NT2/D1 (cell line): ENCODE data around the gene GPS1.
"Not testable (repeated sequence)": the region's sequence is repeated elsewhere in the genome, so short reads cannot be mapped to it uniquely, and the experiment has no call there.

Experiments
- DNase-seq: peaks from one replicate; pipeline ENCODE4 v3.0.0-alpha.2; 2011; ENCODE audit warnings: low read depth, low spot score
- H3K27me3 ChIP-seq: 2 replicates; pipeline ENCODE4 v1.6.0; 2011; ENCODE audit warnings: mild to moderate bottlenecking; ENCODE audit not compliant: insufficient read length, insufficient read depth
- H3K36me3 ChIP-seq: 2 replicates; pipeline ENCODE4 v1.6.1; 2011; ENCODE audit warnings: mild to moderate bottlenecking, low read length, mixed read lengths; ENCODE audit not compliant: insufficient read depth, insufficient read length
- H3K4me1 ChIP-seq: 2 replicates; pipeline ENCODE4 v1.5.1; 2011; ENCODE audit not compliant: insufficient read depth, insufficient read length
- H3K4me3 ChIP-seq: 2 replicates; pipeline ENCODE4 v1.5.1; 2011; ENCODE audit warnings: low read depth; ENCODE audit not compliant: insufficient read length
- H3K9ac ChIP-seq: 2 replicates; pipeline ENCODE4 v1.6.0; 2011; ENCODE audit warnings: low read depth; ENCODE audit not compliant: insufficient read length
- H3K9me3 ChIP-seq: 2 replicates; pipeline ENCODE4 v1.5.1; 2011; ENCODE audit warnings: mild to moderate bottlenecking, low read length; ENCODE audit not compliant: insufficient read depth
- SUZ12 ChIP-seq: IDR thresholded peaks from 2 replicates; pipeline ENCODE4 v1.6.1; 2011; ENCODE audit not compliant: insufficient read length, insufficient read depth; ENCODE audit errors: extremely low read depth
- YY1 ChIP-seq: IDR thresholded peaks from 2 replicates; pipeline ENCODE4 v1.6.1; 2011; ENCODE audit not compliant: insufficient read length, insufficient read depth
- ZNF274 ChIP-seq: IDR thresholded peaks from 2 replicates; pipeline ENCODE4 v1.6.1; 2011; ENCODE audit warnings: mild to moderate bottlenecking, low read depth, low read length

Gene GPS1

DNA sequence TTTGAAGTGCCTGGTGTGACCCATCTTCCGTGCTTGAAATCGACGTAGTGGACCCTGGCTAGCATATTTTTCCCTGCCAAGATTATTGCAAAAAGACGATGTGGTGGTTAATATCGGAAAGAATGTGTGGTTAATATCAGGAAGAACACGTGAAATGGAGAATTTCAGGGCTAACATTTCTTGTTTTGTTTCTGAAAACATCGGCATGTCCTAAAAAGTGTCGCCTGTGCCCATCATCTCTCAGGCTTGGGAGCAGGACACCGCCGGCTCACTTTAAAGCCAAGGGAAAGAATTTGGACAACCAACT, 13.9 kb upstream of the GPS1 start:
- Histone ChIP-seq H3K36me3 (peaks cover 31% of the 10 kb centered on the region), H3K4me1 (peaks cover 28% of the 10 kb centered on the region), H3K27me3 (peaks cover 17% of the 10 kb centered on the region), H3K4me3 (no peak overlapping the region), H3K9me3 (no peaks in the 10 kb centered on the region), H3K9ac (peak overlapping the region; percentile 47)
- no peak for TF ChIP-seq YY1
- no peak for TF ChIP-seq SUZ12
- no peak for TF ChIP-seq ZNF274
- DNase-seq = no peak

DNA sequence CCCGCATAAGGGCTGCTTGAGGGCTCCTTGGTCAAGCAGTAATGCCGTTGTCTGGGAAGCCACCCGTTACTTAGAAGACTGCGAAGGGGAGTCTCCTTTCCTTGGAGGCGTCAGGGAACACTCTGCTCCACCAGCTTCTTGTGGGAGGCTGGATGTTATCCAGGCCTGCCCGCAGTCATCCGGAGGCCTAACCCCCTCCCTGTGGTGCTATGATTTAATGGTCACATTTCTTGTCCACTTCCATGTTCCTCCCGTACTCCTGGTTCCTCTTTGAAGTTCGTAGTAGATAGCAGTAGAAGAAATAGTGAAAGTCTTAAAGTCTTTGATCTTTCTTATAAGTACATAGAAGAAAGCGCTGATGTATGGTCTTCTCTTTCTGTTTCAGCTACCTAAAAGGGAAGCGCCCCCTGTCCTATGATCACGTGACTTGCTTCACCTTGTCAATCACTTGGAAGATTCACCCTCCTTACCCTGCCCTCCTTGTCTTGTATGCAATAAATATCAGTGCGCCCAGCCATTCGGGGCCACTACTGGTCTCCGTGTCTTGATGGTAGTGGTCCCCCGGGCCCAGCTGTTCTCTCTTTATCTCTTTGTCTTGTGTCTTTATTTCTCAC, 12.8 kb upstream of the GPS1 start:
- Histone ChIP-seq H3K36me3 (peaks cover 21% of the 10 kb centered on the region), H3K27me3 (peaks cover 17% of the 10 kb centered on the region), H3K4me1 (peaks cover 36% of the 10 kb centered on the region)
- DNase-seq, H3K9me3 ChIP-seq, H3K4me3 ChIP-seq, H3K9ac ChIP-seq: not testable (repeated sequence)

DNA sequence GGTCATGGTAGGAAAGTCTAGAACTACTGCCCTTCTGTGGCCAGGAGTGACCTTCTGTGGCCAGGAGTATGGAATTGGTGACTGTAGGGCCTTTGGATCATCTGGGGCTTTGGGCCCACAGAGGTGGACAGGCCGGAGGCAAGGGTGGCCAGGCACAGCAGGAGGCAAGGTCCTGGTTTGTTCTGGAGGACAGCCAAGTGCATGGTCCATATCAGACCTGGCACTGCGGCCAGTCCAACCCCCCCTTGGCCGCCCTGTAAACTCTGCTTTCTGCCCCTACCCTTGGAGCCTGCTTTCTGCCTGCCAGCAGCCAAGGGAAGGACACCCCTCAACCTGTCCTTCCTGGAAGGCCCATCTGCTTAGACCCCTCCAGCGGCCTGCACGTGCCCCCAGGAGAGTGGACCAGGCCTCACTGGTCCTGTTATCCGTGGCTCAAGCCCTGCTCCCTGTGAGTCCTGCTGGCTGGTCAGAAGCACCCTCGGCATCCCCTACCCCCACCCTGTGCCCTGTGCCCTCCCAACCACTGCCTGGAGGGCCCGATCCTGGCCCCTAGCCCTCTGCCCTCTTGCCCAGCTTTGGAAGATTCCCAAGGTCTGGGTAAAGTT, 11.9 kb upstream of the GPS1 start:
- Histone ChIP-seq H3K9ac (no peak overlapping the region), H3K4me1 (peaks cover 32% of the 10 kb centered on the region), H3K9me3 (no peaks in the 10 kb centered on the region), H3K36me3 (peaks cover 19% of the 10 kb centered on the region), H3K4me3 (no peak overlapping the region), H3K27me3 (peaks cover 17% of the 10 kb centered on the region)
- TF ChIP-seq YY1 (no peak), ZNF274 (no peak), SUZ12 (no peak)
- DNase-seq = no peak

DNA sequence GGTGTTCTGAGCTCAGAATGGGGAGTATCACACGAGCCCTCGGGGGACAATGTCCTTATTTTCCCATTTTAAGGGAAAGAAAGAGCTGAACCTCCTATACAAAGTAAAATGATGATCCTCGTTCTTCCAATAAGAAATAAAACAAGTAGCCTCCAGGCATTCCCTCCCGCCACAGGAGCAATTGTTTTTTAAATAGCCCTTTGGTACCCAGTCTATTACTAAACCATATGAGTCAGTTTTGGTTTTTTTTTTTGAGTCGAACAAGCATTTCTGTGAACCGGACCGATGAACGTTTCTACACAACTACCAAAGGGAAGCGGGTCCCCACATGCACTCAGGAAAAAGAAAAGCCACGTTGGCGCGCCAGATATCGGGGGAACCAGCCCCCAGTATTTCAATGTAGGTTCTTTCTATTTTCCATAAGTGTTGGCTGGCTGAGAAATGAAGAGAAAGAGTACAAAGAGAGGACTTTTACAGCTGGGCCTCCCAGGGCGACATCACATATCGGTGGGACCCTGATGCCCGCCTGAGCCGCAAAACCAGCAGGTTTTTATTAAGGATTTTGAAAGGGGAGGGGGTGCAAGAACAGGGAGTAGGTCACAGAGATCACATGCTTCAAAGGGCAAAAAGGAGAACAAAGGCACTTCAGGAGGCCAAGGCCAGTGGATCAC, 10.4 kb upstream of the GPS1 start:
- DNase-seq = no peak
- TF ChIP-seq SUZ12 (no peak), ZNF274 (no peak), YY1 (no peak)
- Histone ChIP-seq H3K36me3 (peaks cover 4% of the 10 kb centered on the region), H3K9me3 (no peaks in the 10 kb centered on the region), H3K27me3 (peaks cover 14% of the 10 kb centered on the region), H3K4me3 (no peak overlapping the region), H3K4me1 (peaks cover 28% of the 10 kb centered on the region), H3K9ac (no peak overlapping the region)

DNA sequence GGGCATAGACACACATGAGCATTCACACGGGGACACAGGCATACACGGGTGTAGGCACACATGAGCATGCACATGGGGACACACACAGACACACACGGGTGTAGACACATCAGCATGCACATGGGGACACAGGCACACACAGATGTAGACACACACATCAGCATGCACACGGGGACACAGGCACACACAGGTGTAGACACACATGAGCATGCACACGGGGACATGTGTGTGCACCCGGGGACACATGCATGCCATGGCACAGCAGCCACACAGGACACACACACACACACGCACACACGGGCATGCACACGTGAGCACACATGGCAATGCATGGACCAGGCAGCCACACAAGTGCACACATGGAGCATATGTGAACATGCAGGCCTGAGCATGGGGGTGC, 9.0 kb upstream of the GPS1 start:
- H3K4me3 ChIP-seq = no peak overlapping the region
- no peak for DNase-seq
- no peak for TF ChIP-seq SUZ12
- TF ChIP-seq ZNF274 = no peak
- no peak for TF ChIP-seq YY1
- peaks cover 24% of the 10 kb centered on the region for H3K4me1 ChIP-seq
- no peak overlapping the region for H3K9ac ChIP-seq
- no peaks in the 10 kb centered on the region for H3K9me3 ChIP-seq
- H3K36me3 ChIP-seq = peaks cover 13% of the 10 kb centered on the region
- H3K27me3 ChIP-seq = peaks cover 14% of the 10 kb centered on the region

DNA sequence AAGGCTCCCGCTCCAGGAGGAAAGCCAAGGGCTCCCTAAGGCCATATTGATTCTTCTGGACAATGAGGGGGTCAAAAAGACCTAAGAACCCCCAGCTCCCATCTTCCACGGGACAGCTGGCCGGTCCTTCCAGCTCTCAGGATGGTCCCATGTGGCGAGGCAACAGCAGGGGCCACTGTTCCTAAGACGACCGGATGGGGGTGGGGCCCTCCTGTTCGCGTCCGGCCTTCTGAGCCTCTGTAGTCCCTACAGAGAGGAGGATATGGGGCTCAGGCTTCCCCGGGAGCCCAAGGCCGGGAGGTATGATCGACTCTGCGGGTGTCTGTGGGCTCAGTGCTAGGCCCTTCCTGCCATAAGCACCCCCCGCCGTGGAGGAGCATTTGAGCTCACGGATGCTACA, 8.2 kb upstream of the GPS1 start:
- H3K4me1 ChIP-seq = peaks cover 24% of the 10 kb centered on the region
- no peak overlapping the region for H3K9ac ChIP-seq
- peaks cover 14% of the 10 kb centered on the region for H3K27me3 ChIP-seq
- no peaks in the 10 kb centered on the region for H3K9me3 ChIP-seq
- no peak for DNase-seq
- H3K36me3 ChIP-seq = peaks cover 22% of the 10 kb centered on the region
- no peak overlapping the region for H3K4me3 ChIP-seq
- TF ChIP-seq YY1 = no peak
- TF ChIP-seq SUZ12 = no peak
- TF ChIP-seq ZNF274 = no peak

DNA sequence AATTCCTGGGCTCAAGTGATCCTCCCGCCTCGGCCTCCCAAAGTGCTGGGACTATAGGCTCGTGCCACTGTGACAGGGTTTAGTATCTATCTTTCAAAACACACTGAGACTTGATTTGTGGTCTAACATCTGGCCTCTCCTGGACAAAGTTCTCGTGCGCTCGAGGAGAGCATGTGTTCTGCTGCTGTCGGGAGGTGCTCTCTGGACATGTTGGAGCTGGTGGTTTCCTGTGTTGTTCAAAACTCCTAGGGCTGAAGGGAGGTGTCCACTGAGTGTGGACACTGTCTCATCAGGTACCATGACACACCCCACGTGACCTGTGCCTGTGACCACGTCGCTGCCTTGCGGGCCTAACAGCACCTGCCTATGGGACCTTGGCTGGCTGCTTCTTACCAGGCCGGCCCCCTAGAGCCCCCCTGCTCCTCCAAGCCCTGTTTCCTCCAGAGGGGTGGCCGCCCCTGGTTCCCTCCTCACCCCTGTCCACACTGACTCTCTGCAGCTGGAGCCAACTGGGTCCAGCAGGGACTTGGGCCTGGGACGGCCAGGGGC, 5.7 kb upstream of the GPS1 start:
- Histone ChIP-seq H3K4me3 (no peak overlapping the region), H3K9me3 (no peaks in the 10 kb centered on the region), H3K9ac (peak overlapping the region; percentile 8), H3K4me1 (peaks cover 31% of the 10 kb centered on the region), H3K27me3 (peaks cover 6% of the 10 kb centered on the region), H3K36me3 (peaks cover 42% of the 10 kb centered on the region)
- TF ChIP-seq SUZ12 = no peak
- no peak for TF ChIP-seq YY1
- no peak for TF ChIP-seq ZNF274
- DNase-seq = no peak
